Globus pallidus (tissue), 1 donor: ENCODE results near the gene LRRN1.
"Not testable (repeated sequence)": the region's sequence is repeated elsewhere in the genome, so short reads cannot be mapped to it uniquely, and the experiment has no call there.

ENCODE experiments used
- DNase-seq: peaks from one replicate; pipeline ENCODE4 v3.0.0-alpha.2; 2015; ENCODE audit warnings: low spot score

Gene LRRN1

DNA sequence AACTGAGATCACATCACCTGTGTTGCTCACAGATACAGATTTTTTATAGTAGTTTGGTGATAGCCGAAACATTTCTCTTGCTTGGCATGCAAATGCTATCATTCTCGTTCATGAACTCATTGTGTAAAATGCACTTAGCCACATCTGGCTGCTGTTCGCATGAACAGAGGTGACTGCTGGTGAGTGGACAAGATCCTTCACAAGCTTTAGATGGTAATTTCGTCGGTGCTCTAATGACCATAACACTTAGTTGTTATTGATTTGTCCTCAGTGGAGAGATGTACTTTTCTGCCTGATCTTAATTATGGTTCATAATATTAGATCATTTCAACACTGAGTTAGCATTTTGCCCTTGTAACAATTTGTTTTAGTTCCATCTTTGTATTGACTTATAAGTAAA, 13.8 kb downstream of the LRRN1 start:
- DNase-seq, result no peak

DNA sequence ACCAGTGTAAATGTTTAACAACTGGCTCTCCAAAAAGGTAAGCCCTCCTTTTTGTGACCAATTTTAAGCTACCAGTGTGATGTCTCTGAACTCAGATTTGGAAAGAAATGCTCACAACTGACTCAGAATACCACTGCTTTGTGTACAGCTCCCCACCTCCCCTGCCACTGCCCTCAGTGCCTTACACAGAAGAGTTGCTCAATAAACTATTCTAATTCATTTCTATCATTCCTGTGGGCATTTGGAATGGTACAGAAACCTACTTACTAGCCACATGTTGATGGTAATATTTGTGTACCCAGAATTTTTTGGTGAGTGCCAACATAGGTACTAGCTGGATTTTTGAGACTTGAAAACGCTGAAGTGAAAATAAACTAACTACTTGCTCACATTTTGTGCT, 16.0 kb downstream of the LRRN1 start:
- no peak for DNase-seq

DNA sequence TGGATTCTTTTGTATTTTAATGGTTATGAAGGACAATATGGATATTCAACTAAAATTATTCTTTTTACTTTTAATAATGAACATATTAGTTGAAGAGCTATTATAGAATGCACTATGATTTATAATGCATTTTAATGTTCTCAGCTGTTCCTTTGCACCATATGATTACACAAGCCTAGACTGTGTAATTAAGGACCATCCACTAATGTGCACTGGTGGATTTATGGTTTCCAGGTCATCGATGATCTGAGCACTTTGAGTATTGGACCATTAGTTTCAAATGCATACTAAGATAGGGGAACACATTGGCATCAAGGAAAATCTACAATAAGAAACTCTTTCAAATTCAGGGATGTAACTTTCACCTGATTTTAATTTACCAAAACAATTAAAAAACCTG, 16.8 kb downstream of the LRRN1 start:
- no peak for DNase-seq

DNA sequence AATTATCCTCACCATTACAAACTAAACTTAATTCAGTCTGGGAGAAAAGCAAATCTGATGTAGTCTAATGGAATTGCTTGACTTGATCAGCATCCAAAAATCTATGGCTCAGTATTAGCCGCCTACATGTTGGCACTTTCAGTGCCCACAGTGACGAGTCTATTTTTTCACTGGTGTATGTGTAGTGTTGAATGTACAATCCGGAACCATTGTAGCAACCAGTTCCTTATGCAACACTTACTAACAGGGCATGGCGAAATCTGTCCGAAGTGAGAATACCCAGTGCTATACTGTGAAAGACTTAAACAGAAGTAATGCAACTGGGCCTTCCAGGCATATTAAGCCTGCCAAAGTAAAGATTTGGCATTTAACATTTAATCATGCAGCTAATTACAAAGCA, 18.6 kb downstream of the LRRN1 start:
- no peak for DNase-seq

DNA sequence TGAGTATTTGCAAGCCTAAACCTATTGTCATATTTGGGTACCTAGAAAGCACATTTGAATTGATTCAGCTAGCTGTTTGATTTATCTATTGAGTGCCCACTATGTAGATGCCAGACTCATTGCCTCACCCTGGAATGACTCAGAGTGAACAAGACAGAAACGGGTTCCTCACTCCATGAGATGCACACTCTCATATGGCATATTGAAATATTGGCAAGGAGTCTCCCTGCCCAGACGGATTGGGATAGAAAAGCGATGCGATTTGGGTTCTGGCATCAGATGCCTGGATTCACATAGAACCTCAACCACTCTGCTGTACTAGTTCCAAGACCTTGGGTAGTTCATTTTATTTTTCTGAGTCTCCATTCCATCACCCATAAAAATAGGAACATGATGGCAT, 22.5 kb downstream of the LRRN1 start:
- DNase-seq, result no peak

DNA sequence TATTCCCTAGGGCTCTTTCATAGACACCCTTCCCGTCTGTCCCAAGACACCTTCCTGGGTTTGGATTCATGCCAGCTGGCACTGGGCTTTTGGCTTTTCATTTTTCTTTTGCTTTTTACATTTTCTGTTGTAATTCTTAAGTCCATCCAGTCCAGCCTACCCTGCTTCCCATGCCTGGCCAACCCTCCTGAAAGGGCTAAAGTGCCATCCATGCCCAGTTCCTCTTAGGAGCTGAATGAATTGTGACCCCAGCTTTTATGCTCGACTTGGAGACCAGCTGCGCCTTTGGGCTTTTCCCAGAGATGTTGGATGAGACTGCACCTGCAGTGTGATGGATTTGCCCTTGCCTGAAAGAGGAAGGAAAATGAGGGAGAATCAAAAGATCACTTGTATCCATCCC, 25.8 kb downstream of the LRRN1 start:
- DNase-seq, result peak; percentile 38

DNA sequence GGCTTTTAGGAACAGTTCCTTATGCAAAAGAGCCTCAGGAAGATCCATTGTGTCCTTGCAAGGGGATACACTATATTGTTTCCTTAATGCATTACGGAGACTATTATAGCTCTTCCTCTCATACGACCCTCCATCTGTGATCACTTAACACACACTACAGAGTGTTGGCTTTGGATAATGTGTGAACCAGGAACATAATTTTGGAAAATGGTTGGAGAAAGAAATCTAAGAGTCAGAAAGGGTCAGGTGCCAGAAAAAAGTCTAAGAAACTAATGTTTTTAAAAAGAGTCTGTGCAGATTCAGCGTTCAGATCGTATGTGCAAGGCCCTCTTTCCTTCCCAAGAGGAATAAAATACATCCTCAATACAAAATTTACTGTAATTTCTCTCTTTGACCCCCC, 27.3 kb downstream of the LRRN1 start:
- DNase-seq, result no peak

DNA sequence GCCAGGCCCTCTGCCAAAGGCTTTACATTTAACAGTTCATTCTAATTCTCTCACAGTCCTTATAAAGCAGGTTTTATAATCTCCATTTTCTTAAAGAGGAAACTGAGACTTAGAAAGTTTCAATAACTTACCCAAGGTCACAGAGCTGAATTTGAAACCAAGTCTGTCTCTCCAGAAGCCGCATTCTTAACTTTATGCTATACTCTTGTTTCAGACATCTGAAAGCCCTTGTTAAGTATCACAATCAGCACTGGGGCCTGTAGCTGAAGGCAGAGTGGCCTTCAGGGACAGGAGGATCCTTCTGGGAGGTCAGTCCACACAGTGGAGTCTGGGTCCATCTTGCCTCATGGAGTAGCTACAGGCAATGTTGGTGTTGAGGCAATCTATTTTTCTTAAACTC, 27.9 kb downstream of the LRRN1 start:
- no peak for DNase-seq

DNA sequence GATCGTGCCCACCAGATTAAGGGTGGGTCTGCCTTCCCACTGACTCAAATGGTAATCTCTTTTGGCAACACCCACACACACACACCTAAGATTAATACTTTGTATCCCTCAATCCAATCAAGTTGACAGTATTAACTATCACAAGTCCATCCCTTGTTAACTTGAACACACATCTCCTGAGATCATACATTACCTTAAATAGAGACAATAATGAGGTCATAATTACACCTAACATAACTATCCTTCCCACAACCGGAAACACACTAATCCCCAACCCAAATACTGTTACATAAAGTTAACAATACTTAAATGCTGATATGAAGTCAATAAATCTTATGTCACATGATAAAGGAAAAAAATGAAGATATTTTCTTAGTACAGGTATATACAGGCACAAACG, 29.2 kb downstream of the LRRN1 start:
- not testable (repeated sequence) for DNase-seq

DNA sequence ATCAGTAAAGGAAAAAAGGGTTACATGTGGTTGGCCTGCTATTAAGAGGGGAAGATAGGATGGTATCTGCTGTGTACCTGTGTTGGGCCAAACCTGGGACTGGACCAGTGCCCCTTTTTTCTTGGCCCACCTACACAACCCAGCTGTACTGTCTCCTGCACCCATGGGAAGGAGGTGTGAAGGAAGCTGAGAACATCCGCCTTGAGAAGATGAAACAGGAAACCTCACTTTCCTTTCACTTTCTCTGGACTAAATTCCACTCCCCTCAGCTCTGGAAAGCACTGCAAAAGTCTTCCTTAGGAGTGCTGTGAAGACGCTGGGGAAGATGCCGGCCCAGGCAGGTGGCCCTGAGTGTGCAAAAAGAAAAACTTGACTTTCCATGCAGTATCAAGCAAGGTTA, 37.6 kb downstream of the LRRN1 start:
- DNase-seq, result no peak

DNA sequence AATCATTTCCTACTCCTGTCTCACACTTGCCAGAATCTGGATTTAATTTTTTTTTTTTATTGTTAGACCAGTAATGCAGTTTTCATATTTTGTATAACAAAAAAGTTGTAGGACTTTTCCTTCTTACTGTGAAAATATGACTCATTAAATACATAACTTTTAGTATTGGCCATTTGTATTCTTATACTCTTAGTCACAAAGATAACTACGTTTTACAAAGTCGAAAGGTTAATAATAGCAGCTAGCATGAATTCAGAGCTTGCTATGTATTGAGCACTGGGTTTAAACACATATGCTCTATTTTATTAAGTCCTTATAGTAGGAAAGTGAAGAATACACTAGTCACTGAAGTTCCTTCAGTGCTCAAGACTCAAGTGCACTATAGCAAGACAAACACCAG, 43.1 kb downstream of the LRRN1 start:
- DNase-seq, result no peak

DNA sequence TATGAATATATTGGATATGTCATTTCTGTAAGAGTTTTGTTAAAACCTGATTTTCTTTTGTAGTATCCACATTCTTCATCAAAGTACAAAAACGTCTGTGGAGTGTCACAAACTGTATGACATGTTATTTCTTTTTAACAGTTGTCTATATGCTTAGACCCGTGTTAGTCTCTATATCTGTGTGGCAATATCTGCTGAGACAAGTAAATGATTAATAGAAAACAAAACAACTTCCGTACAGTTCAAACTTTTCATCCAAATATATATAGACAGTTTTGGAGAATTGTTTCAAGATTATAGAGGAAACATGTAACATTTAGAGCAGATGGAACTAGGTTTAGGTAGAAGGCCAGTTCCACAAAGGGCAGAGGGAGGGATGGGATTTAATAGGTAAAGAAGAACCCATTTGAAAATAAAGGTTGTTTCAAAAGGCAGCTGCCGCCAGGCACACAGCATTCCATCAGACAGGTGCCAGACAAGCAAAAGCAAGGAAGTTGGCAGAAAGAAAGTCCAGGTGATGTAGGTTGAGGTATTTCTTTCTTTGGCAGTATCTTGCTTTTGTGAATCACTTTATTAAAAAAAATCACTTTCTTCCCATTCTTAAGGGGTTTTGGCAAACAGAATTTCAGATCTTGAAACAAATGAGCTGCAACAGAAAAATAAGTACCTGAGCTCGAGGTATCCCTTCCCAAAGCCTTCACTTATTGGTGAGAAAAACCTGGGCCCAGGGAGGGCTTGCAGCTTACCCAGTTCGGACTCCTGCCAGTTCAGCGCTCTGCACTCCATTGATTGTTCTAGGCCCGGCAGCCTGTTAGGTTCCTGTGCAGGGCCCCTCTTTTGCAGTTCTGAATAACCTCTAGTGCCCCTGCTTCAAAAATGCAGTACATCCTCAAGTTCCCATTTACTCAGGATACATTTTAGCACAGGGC, 49.0 kb downstream of the LRRN1 start:
- no peak for DNase-seq

DNA sequence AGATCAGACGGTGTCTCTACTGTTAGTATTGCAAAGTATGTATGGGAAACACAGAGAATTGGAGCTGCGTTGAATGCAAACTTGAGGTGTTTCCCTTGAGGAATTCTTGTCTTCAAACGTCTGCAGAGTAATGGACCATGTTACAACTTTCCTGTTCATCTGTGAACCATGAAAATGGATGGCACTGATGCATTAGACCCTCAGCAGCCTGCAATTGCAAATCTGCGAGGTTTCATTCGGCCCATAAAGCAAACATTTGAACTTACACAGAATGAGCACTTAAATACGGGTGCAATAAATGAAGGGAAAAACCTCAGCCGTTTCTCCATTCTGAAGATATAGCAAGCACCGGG, 49.7 kb downstream of the LRRN1 start:
- no peak for DNase-seq

DNA sequence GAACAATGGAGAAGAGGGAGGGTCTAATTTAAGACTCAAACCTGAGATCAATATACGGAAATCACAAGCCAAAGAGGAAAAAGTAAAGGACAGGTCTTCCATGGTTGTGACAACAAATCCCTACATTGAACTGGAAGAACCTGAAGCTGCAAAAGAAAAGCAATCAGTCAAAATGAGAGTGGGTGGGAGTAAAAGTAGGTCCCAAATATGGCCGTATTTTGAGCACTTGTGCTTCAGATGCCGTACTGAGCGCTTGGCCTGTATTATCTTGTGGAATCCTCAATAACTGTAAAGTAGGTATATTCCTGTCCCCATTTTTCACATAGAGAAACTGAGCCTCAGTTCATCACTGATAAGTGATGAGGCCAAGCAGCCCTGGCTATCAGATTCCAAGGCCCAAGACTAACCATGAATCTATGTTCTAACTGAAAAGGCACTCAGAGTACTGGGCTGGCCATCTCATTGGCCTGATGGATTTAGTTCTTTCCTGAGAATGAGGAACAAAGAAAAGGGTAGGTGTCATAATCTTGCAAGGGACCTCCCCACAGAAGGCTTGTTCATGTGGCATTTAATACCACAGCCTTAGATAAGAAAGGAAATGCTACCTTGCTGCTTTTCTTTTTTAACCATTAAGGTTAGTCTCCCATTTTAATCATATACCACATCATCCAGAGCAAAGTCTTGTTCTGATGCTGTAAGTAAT, 52.5 kb downstream of the LRRN1 start:
- no peak for DNase-seq

DNA sequence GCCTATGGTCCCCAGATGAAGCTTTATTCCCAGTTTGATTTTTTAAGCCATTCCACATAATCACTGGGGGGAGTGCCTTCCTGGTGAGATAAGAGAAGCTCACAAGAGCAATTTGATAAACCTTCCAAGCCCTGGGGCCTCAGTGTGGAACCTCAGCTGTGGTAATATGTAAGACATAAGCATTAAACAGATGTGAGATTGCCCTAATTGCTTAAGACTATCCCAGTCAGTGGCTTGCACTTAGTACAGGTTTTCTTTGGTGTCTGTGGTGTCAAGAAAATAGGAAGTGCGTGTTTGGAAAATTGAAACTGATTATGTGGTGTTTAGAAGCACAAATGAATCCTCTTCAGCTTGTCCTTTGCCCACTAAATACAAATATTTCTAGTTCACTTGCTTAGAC, 54.3 kb downstream of the LRRN1 start:
- DNase-seq, result no peak

DNA sequence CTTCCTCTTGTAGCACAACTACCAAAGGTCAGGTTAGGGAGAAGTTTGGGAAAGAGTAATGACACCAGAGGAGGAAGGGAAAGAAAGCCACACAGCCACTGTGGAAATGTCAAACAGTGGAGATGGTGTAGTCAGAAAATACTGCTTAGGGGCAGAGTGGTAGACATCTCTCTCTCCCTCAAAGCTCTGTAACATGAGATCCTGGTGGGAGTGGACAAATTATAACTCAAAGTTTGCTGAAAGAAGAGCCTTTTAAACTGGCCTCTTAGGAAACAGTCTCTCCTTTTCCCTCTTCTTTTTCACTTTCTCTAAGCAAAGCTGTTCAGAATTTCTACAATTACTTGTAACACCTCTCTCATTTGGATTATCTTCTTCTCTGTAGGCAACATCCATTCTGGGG, 55.8 kb downstream of the LRRN1 start:
- DNase-seq, result no peak

DNA sequence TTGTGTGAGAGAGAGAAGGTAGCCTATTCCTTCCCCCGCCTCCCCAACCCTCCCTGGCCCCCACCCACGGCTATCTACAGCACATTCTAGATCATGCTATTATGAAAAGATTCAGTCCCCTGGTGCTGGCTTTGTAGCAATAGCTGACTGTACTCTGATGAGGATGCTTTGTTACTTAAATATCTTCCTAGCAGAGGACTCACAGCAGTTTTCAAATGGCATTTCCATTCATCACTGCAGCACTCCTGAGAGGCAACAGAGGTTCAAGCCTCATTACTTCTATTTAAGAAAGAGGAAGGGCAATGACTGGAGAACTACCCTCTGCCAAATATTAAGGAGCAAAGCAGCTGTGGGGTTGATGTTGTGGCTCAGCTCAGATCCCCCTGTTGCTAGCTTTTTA, 61.0 kb downstream of the LRRN1 start:
- DNase-seq, result no peak

DNA sequence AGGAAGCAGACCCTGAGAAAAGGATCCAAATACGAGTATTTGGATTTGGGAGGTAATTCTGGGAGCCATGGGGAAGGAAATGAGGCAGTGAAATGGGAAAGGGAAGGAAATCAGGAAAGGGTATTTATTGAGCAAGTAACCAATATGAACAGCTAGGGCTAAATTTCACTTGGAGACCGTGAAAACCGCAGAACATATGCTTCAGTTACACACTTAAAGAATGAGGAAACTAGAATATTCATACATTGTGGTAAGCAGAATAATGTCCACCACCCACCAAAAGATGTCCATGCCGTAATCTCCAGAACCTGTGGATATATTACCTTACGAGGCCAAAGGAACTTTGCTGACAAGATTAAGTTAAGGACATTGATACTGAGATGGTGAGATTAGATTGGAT, 63.3 kb downstream of the LRRN1 start:
- DNase-seq, result no peak

DNA sequence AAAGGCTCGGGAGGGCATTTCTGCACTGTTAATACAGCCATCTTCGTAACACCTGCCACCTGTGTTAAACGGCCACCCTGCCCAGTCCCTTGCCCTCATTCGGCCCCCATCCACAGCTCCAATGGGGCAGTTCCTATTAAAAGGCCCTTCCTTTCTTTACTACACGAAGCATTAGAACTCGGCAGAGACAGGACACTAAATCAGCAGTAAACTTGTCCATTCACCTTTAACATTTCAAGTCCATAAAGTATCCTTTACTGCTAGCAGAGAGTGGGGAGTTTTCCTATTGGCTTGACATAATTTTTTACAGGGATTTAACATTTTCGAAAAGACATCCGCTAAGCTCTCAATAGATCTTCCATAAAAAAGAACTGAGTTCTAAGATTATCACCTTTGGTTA, 76.3 kb downstream of the LRRN1 start:
- no peak for DNase-seq

DNA sequence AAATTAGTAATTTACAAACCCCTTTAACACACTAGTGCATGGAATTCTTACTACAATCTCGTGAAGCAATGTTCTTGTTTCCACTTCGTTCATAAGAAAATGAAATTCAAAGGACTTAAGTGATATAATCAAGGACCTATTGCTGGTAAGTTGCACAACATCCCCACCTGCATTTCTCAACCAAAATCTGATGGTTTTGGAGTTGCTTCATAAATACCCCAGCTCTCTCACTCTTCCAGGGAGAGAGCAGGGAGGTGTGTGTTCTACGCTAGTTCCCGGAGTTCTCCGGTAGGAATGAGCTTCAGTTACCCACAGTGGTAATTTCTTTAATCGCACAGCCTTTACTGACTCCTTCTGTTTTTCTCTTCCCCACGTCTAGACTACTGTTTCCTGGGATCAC, 81.8 kb downstream of the LRRN1 start:
- no peak for DNase-seq

DNA sequence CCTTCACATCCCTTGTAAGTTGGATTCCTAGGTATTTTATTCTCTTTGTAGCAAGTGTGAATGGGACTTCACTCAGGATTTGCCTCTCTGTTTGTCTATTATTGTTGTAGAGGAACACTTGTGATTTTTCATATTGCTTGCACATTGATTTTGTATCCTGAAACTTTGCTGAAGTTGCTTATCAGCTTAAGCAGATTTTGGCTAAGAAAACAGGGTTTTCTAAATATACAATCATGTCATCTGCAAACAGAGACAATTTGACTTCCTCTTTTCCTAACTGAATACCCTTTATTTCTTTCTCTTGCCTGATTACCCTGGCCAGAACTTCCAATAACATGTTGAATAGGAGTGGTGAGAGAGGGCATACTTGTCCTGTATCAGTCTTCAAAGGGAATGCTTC, 88.1 kb downstream of the LRRN1 start:
- DNase-seq, result not testable (repeated sequence)

DNA sequence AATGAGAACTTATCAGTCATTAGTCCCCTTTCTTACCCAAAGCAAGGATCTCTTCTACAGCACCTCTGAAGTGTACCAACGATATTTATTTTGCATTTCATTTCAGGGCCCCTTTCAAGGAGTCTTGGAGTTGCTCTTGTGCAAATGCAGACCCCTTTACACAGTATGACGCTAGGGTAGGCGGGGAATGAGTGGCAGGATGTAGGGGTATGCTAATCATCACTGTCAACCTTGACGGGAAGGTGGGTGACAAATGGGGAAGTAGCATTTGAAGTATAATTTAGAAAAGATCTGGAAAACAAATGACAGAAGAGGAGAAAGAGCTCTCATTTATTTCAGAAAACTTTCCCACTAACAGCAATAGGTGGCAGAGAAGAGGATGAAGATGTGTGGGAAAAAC, 94.4 kb downstream of the LRRN1 start:
- DNase-seq, result no peak
